Stimulated activated CD4-positive, alpha-beta T cell treated with anti-CD3 and anti-CD28 coated beads, Interleukin-4, amount 100 ng/mL, for 24 hours (primary cell): Measurements from ENCODE around the gene DDAH1.

Experiments used
- DNase-seq: peaks from one replicate; pipeline ENCODE4 v3.0.0-alpha.2; 2020

The DDAH1 gene

DNA sequence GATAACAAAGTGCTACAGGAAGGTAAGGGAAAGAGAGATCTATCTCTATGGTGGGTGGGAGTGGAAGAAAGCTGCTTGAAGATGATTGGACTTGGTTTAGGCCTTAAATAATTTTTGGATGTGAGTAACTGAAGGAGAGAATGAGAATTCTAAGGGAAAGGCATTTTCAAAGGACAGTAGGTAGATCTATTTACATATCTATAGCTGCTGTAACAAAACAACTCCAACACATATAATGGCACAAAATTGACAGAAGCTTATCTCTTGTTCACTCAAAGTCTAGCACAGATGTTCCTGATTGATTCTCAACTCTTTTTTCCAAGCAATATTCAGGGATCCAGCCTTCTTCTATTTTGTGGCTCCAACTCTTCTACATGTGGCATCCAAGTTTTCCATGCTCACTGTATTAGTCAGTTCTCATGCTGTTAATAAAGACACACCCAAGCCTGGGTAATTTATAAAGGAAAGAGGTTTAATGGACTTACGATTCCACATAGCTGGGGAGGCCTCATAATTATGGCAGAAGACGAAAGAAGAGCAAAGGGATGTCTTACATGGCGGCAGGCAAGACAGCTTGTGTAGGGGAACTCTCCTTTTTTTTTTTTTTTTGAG, 3.1 kb upstream of the DDAH1 start:
- no peak for DNase-seq

DNA sequence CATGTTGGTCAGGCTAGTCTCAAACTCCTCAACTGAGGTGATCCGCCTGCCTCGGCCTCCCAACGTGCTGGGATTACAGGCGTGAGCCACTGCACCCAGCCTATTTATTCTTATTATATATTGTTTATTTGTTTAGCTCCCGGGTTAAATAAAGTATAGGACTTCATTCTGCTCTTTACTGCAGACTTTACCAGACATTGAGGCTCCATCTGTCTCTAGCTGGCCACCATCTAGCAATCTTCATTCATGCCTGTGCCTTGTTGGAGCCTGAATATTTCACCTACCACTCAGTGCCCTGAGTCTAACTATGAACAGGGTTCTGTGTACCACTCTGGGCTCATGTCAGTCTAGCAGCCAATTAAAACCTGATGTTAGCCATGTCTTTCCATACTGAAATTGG, 2.1 kb upstream of the DDAH1 start:
- DNase-seq: no peak

DNA sequence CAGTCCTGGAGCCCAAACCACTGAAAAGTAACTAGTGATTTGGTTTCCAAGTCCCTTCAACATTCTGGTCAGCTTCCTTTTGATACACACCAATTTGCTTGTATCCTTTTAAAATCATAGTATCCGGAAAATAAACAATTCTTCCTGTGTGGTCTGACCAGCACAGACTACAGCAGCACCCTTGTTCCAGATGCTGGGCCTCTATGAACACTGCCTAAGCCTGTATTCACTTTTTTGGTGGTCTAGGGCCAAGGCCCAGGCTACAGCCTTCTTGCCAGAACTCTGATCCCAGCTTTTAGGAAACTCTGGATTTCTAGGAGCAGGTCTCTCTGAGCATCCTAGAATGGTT, 801 bp upstream of the DDAH1 start:
- DNase-seq: no peak

DNA sequence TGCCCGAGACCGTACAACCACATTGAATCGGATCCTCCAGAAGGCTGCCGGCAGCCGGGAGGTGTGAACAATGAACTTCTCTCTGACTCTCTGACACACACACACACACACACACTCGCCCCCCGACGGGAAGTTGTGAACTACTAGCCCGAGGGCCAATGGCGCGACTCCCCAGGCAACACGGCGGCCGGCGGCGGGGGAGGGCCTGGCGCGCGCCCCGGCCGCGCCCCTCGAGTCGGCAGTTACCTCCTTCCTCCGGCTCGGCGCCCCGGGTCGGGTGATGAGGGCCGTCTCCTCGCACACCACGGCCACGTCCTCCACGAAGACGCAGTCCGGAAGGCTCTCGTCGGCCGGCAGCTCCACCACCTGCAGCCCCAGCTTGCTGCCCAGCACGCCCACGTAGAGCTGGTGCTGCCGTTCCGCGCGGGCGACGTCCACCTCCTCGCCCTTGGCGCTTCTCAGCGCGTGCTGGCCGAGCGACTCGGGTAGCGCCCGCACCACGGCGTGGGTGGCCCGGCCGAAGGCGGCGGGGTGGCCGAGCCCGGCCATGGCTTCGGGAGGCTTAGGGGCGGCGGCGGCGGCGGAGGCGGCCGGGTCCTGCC, 361 bp downstream of the DDAH1 start:
- DNase-seq: peak; percentile 10

DNA sequence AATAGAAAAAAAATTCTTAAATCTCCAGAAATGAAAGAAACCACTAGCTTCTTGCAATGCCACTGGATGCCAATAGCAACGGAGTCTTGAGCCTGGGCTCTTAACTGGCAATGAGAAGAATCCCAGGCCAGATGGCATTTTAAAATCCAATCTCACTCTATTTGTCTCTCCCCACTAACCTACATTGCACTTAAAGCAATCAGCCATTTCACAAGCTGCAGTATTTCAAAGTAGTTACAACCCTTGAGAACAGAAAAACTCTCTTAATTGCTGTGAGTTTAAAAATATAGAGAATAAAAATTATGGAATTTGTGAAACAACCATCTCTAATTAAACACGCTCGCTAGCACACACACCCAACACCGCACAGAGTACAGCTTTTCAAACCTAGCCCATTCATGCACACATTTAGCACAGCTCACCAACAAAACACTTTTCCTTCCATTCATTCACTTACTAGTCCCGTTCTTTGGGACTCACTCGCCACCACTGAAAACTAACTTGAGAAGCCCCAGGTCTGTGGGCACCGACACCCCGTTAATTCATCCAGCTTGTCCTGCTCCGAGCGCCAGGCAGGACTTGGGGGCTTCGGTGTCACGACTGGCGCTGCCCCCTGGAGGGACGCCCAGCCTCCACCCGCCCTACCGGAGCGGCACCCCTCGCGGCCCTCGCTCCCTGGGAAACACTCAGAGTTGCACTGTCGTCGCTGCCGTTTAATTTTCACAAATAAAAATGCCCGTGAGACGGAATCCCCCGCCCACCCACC, 1.0 kb downstream of the DDAH1 start:
- no peak for DNase-seq

DNA sequence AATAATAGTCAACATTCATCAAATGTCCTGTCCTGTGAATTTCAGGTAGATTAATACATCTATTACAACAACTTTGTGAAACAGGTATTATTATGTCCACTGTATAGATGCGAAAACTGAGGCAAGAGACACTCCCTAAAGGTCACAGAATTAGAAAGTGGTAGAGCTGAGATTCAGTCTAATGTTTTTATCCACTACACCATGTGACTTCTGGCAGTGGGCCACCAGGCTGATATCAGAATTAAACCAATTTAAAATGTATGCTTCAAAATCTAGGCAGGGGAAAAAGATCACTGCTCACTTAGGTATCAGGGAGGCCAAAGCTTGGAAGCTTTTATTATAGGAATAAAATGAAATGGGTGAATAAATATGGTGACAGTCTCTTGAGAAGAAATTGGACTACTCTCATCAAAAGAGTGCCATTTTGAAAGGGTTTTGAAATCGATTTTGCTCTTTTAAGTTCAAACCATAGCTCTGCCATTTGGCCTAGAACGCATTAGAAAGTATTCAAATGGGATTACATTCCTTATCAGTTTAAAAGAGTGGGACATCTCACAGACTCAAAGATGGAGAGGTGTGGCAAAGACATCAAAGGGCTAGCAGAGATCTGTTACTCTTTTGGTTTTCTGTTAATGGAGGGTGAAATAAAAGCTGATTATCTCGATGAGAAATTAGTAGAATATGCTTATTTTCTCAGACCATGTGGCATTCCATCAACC, 1.9 kb downstream of the DDAH1 start:
- DNase-seq: no peak

DNA sequence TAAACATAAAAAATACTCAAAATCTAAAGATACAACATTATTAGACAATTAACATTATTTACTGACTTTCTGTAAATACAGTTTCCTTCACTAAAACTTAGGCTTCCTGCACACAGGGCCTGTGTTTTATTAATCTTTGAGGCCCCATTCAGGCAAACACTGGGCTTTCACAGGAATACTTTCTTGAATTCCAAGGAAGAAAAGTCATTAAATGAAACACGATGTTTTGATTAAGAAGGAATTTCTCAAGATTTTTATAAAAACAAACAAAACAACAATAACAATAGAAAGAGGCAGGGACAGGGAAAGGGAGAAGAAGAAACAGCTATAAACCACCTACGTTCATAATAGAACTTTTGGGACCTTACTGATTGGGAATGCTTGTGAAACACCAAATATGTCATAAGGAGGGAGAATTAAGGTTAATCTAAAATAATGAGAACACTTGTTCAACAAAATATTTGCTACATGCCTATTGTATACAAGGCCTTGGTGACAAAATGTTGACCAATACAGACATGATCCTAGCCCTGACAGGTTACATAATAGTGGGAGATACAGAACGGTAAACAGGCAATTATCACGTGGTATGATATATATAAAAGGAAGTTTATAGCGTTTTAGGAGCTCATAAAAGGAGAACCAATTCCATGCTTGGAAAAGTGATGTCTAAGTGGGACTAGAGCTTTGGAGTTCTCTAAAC, 3.6 kb downstream of the DDAH1 start:
- no peak for DNase-seq

DNA sequence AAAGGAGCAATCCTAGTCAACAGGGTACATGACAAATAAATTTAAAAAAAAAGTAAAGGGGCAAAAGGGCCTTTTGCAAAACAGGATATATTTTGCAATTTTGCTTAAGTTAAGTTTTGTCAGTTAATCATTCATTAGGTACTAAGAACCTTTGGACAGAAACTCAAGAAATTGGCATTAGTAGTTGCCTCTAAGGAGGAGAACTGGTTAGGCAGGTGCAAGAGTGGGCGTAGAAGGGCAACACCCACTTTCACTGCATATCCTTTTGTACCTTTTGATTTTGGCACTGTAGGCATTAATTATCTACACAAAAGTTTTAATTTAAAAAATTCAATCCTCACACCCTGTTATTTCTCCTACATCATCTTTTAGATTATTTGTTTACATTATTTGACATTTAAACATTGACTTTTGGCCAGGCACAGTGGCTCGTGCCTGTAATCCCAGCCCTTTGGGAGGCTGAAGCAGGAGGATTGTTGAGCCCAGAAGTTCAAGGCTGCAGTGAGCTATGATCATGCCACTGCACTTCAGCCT, 4.3 kb downstream of the DDAH1 start:
- no peak for DNase-seq

DNA sequence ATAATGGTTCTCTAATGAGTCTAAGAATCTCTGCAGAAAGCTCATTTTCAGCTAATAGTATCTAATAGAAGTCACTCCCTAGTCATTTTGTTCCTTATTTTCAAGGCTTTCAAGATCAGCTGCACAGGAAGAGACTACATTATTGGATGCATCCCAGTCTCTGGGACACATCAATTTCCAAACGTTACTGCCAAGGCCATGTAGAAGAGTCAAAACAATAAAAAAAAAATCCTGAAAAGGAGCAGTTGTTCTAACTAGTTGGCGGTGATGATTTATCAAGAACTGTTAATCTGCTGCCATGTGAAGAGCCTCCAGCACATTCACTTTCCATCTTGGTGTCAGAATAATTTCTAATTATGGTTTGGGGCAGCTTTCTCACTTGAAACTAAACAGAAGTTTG, 5.7 kb downstream of the DDAH1 start:
- DNase-seq: no peak

DNA sequence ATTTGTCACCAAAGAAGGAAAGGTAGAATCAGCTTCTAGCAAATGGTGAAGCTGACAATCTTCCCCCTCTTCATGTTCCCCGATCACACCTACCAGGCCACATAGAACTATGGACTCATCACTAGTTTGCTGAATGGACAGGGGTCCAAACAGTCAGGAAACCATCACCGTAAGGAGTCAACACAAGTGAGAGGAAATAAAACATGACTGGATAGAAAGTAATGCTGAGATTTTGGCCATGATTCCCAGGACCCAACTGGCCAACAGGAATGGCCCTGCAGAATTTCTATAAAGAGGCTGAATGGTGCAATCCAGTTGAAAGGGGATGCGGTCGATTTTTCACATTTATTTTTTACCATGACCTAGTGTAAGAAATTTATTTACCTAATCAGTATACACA, 10.7 kb downstream of the DDAH1 start:
- no peak for DNase-seq

DNA sequence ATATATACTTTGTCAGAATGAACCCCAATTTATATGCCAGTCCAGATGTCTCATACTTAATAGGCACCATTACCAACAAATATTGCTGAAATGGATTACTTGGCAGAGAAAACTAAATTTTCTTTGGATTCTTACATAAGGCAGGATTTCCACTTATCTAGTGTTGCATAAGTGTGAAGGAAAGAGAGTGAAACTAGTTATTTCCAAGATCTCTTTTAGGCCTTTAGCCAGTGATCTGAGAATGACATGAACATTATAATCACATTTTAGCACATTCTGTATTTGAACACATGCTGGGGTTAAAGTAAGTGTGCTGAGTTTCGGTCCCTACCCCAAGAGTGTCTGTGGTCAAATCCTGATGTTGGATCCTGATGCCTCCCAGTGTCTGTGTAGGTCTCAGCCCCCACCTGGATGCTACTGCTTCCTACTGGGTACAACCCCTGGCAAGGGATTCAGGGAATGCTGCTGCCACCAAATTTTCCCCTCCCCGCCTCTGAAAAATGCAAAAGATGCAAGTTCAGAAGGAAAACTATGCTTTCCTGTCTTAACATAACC, 11.2 kb downstream of the DDAH1 start:
- DNase-seq: no peak

DNA sequence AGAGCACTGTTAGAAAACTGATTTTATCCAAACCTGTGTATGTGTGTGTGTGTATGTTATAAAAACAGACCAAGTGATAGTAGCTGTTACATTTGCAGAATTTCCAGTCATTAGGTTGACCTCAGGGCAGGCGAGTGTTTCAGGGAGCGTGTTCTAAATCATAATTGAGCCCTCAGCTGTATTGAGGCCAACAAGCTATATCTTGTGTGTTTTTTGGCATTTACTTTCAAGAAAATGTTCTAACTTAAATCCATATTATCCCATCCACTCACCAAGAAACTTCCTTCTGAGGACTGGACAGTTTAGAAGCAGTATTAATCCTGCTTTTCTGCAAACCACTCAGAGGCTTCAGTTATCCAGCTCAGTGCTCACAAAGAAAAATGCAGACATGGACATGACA, 12.0 kb downstream of the DDAH1 start:
- no peak for DNase-seq

DNA sequence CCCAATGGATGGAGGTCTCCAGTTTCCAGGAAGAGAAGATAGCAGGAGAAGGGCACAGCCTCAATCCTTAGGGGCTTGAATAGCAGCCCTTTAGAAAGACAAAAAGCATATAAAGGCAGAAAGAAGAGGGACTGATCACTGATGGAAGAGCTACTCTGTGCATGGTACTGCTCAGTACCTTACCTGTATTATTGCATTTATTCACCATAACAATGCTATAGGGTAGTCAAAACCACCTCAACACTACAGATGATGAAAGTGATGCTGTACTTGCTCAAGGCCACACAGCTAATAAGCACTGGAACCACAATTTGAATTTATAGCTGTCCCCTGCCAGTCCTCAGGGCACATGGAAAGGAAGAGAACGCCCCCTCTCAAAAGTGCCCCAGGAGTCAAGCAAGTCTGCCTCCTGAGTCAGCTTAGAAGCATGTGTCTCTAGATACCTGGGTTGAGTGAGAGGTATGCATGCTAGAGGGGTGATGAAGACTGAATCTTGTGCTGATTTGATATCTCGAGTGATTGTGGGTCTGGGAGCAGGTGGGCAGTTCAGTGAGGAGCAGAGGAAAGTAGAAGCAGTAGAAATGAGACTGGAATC, 13.6 kb downstream of the DDAH1 start:
- no peak for DNase-seq

DNA sequence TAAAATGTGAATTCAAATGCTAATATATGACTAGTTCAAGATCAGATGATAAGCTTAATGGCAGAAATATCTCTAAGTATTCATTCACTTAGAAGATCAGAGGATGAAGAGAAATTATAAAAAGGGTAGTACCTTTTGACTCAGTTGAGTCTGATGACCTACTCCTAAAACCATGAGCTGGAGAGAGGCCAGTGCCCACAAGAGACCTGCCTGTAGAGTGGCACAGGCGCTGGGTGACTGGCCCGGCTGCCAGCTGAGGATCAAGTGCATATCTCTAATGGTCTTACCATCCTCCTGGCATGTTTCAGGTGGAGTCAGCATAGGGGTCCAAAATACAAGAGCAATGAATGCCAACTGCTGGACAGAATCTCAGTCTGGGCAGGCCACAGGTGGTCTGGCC, 14.1 kb downstream of the DDAH1 start:
- no peak for DNase-seq

DNA sequence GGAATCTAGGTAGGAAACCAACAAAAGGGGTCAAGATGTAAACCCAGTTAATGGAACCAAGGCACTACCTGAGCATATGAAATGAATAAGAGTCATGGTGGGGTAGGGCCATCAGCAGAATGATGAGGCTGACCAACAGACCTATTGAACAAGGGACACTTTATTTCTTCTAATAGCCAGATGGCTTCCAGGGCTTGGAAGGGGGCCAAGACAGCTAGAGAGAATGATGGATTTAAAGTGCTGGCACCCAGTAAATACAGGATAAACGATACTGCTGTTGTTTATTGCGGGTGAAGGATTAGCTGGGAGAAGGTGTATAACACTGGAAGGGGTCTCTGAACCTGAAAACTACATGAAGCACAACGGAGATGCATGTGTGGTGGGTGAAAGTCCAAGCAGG, 15.6 kb downstream of the DDAH1 start:
- no peak for DNase-seq

DNA sequence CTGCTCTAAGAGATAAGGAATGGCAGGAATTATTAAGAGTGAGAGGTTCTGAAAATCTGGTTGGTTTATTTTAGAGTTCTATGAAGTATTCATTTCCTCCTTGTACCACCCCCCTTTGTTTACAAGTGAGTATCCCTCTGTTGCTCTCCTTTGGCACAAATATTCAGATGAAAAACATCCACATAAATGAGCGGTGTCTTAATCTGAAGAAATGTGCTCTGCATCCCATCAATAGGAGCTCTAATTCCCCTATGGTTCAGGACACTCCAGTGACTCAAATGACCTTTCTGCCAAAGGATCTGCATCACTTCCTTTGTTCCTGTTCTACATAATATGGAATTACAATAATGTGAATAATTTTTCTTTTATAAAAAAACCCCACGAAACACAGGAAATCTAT, 16.6 kb downstream of the DDAH1 start:
- DNase-seq: no peak

DNA sequence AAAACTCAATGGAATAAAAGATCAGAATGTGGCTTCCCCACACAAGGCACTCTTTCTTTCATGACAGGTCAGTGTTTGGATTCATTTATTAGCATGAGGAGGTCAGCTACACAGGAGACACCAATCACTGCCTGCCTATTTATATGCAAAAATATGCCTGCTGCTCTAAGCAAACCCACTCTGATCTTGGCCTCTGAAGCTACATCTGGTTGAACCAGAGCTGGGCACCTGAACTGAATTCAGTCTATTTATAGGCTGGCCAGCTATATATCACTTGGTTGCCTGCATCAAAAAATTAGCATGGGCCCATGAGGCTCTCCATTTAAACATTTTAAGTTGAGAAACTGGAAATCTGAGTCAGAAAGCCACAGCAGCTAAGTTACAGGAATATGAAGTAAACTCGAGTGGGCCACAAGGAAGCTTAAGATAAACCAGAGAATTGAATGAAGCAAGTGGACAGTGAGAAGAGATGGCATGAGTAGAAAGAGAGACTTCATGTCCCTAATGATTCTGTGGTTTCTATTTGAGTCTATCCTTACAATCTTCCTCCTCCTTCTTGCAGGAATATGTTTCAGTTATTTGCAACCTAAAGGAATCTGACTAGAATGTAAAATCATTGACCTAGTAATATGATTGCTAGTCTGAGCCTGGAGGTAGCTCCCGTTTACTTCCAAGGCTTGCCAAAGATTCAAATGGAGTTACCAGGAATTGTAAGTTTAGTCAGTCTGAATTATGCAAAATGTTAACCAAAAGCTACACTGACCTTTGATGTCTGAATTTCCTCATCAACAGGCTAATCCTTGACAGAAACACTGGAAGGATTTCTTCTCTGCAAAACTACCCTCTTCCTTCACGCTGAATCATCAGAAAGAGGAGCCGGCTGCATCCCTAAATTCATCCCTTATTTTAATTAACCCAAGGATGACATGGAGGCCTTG, 17.7 kb downstream of the DDAH1 start:
- no peak for DNase-seq

DNA sequence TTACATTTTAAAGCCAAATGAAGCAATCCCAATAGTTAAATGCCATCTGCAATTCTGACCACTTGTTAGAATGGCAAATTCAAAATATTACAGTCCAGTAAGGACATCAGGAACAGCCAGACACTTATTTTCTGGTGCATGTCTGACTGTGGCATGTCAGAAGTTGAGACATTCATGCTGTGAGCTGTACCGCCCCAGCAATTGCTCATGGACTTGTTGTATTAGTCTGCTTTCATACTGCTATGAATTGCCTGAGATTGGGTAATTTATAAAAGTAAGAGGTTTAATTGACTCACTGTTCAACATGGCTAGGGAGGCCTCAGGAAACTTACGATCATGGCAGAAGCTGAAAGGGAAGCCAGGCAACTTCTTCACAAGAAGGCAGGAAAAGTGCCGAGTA, 19.1 kb downstream of the DDAH1 start:
- no peak for DNase-seq

DNA sequence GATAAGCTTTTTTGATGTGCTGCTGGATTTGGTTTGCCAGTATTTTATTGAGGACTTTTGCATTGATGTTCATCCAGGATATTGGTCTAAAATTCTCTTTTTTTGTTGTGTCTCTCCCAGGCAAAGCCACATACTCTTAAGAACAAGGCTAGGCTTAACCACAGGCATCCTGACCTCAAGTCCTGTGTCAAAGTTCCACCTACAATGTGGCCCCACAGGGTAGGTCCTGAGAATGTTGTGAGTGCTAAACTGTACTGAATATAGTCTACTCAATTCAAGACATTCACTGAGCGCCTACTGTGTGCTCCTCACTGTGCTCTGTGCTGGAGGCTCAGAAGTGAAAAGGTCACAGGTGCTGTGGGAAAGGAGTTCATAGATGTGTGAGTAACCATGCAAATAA, 20.6 kb downstream of the DDAH1 start:
- no peak for DNase-seq

DNA sequence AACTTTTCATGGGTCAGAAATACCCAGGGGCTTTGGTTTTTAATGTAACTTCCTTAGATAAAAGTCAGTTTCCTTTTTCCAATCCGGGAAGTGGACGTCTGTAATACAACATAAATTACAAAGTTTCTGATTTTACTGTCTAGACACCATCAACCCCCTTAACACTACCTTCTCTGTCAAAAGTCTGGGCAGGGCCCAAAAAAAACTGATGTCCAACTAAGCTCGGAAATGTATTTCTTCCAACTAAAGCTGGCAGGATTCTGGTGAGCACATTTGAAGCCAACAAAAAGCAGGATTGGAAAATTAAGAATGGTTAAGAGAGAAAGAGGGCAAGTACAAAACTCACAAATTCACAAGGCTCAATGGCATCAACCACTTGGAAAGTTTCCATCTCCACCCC, 24.3 kb downstream of the DDAH1 start:
- DNase-seq: no peak

DNA sequence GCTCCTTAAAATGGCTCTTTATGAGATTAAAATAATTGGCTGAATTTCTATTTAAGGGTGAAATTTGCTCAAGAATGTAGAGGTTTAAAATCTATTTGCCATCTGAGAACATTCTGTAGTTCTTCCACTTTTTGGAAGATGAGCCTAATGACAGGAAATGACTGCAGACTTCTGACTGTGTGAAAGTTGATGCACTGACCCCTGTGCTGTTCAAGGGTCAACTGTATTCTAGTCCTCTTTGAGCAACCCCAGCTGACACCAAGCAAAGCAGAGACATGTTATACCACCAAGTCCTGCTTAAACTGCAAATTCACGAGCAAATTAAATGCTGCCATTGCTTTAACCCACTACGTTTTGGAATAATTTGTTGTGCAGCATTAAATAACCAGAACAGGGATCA, 26.6 kb downstream of the DDAH1 start:
- DNase-seq: no peak
